Measurements from ENCODE around the gene ROR2. TPM values are rescaled to one million over a fixed set of nuclear protein-coding genes. Genes with fewer than 3 reads are reported as not detected.

Gene ROR2
- total RNA-seq, 1 donor from 2014 or later = 0.87 TPM

DNA sequence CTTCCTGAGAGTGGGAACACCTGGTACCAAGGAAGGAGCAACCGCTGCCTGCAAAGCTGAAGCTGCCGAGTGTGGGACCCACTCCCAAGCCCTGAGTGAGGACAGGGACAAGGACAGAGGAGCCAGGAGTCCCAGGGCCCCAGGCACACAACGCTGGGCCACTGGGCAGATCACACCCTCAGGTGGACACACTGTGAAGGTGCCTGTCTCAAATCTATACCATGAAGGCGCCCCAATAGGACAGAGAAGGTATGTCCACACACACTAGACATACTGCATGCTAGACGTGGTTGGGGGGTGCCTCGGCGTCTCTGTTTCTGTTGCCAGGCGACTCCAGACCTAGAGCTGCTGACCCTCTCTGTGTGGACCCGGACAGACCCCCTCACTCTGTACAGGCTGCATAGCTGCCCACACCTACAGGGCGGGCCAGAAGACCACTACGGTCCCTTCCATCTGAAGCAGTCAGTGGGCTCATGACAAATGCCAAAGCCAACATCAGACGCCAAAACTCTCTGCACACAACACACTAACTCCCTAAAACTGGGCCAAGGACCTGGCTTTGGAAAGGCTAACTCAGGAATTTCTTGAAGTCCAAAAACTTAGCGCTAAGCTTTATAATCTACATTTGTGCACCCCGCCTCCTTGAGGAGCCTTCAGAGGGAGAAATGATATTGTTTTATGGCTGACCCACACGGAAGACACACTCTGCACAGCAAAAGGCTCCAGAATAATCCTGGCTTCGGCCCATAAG lies 60.7 kb downstream of the ROR2 start:
- ATAC-seq (no peak), DNase-seq (no peak)
- intact Hi-C loops (cut with micrococcal nuclease) = no loop called here

DNA sequence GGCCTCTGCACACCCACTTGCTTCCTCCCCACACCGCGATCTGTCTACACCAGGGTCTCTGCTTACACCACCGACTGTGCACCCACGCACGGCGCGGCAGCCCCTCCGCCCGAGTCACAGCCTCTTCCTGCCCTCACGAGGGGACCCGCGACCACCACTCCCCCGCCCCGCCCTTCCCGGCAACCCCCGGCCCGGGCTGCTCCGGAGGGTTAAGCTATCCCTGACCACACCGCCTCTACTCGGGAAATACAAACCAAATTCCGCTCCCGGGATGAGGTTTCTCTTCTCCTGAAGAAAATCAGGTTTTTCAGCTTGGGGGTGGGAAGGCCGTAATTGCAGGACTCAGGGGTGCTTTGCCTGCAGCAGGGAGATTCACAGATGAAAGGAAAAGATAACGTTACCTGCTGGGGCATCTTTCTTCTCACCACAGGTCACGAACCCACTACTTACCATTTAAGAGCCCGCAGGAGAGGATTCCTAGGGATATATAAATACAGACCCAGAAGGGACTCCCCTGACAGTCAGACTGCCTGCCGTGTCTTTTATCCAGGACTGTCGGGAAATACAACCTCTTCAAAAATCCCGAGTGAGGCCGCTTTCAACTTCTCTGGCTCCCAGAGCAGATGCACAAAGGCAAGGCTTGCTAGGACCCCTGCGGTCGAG lies 63.5 kb downstream of the ROR2 start:
- DNase-seq = no peak
- ATAC-seq = no peak
- intact Hi-C loops (cut with micrococcal nuclease) = no loop called here

DNA sequence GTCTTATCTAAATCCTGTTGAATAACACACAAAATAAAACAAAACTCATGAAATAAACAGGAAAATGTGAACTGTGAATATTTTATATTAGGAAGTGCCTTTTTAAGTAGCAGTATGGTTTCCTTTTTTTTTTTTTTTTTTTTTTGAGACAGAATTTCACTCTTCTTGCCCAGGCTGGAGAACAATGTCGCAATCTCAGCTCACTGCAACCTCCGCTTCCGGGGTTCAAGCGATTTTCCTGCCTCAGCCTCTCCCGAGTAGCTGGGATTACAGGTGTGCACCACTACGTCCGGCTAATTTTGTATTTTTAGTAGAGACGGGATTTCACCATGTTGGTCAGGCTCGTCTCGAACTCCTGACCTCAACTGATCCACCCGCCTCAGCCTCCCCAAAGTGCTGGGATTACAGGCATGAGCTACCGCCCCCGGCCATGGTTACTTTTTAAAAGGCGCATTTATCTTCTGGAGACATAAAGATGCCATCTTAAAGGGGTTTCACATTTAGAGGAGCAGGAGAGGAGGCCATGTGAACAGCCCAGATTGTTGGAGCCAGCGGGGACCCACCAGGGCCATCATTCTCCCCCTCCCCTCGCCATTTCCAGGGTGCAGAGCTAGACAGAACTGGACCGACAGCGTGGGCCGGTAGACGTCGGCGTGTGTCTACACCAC lies 64.1 kb downstream of the ROR2 start:
- DNase-seq = no peak
- ATAC-seq = no peak
- intact Hi-C loops (cut with micrococcal nuclease) = no loop called here

DNA sequence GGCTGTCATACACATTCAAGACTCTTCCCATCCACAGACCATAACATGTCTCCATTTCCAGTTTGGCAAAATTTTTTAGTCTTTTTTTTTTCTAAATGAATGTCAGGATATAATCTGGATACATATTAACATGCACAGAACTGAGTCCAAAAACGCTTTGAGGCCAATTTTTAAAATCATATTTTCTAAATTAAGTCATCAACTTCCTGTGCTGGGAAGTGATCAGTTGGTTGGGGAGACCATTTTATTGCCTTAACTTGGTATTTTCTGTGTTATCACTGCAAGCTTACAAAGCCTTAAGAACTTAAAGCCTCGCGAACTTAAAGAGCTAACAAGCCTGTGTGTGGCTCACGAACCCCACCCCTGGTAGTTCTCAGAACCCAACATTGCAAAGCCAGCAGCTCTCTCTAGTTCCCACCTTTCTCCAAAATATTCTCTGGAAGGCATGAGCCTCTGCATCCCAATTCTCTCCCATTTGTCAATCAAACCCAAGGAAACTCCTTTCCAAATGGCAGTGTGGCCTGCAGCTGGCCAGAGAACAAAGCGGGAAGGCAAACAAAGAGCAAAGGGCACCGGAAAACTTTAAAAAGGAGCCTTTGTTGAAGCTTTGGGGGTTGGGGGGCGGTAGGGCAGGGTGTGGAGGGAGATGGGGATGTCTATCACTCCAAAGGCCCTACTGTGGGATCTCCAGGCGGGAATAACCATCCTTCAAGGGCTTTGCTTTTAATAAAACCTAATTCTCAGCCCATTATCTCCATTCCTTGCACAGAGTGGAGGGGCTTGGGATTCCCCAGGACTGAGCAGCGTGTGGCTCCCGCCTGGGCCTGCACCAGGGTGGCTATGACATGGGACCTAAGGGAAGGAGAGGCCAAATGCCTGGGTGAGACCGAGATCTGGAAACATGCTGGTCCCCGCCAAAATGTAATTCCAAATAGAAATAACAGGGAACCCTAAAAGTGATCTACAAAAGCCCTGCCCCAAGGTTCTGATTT lies 65.0 kb downstream of the ROR2 start:
- intact Hi-C loops (cut with micrococcal nuclease) = no loop called here
- no peak for ATAC-seq
- no peak for DNase-seq

DNA sequence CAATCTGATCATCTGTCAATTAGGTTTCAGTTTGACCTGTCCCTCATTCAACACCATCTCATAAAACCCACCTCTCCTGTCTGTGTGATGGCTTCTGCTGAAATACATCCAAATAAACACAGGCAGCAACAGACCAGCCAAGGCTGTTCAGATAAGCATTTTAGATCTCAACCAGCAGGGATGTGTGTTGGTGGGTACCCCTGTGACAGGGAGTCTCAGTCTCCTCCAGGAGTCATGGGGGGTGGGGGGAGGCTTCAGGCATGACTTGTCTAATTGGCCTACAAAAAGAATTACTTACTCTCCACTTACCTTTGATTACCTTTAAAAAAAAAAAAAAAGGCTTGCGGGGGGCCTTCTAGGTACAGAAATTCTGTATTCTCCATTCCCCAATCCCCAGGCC lies 65.9 kb downstream of the ROR2 start:
- intact Hi-C loops (cut with micrococcal nuclease) = no loop called here
- DNase-seq (no peak), ATAC-seq (no peak)

DNA sequence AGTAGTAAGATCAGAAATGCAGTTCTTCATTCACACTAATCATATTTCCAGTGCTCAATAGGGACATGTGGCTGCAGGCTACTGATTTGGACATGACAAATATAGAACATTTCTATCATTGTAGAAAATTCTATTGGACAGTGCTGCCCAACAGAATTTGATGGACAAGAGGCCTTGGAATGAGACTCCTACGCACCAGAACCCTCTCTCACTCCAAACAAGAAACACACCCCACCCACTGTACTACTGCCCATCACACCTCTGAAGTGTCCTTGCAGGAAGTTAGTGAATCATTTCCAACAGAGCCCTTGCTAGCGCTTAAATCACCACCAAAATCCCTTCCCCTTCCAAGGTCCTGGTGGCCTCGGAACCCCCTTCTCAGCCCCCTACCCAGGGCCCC lies 66.5 kb downstream of the ROR2 start:
- no peak for DNase-seq
- no peak for ATAC-seq
- intact Hi-C loops (cut with micrococcal nuclease) = no loop called here

DNA sequence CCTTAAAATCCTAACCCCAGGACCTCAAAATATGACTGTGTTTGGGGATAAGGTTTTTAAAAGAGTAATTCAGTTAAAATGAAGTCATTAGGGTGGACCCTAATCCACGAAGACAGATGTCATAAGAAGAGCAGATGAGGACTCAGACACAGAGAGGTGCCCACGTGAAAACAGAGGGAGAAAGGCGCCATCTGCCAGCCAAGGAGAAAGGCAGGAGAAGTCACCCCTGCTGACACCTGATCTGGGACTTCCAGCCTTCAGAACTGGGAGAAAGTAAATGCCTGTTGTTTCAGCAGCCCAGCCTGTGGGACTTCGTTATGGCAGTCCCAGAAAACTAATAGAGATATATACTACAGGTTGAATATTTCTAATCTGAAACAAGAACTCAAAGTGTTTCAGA lies 67.4 kb downstream of the ROR2 start:
- DNase-seq (no peak), ATAC-seq (no peak)
- intact Hi-C loops (cut with micrococcal nuclease) = no loop called here

DNA sequence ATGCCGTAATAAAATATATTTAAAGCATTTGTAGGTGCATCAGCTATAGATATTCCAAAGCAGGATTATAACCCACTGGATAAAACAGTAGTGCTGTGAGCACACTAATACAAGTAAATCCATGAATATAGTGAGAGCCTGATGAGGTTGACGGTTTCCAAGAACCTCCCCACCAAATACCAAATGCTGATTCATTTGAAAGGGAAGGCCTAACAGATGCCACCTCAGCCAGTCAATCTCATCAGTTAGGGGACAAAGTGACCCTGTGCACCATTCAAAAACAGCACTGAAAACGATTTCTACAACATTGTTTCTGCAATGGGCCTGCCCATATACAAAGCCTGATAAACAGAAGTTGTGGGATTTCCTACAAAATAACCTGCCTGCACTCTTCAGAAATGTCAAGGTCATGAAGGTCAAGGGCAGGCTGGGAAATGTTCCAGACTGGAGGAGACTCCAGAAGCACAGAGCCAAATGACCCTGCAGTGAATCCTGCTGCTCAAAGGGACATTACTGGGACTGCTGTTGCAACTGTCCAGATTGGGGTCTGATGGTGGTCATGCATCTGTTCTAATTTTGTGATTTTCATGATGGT lies 69.6 kb downstream of the ROR2 start:
- intact Hi-C loops (cut with micrococcal nuclease) = no loop called here
- ATAC-seq (peak; percentile 34), DNase-seq (no peak)

DNA sequence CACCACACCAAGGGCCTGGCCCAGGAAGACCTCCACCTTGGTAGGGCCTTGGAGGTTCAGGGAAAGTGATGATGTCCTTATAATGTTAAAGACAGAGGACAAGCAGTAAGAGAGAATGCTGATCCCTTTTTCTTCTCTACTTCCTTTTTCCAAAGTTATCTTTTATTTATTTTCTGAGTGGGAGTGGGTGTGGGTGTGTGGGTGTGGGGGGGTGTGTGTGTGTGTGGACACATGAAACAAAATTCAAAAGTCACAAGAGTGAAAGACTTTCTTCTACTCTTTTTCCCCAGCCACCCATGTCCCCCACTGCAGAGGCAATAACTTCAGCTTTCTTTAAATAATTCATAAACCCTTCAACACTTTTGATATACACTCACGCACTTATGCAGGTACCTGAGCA lies 70.8 kb downstream of the ROR2 start:
- DNase-seq (no peak), ATAC-seq (no peak)
- intact Hi-C loops (cut with micrococcal nuclease) = no loop called here

DNA sequence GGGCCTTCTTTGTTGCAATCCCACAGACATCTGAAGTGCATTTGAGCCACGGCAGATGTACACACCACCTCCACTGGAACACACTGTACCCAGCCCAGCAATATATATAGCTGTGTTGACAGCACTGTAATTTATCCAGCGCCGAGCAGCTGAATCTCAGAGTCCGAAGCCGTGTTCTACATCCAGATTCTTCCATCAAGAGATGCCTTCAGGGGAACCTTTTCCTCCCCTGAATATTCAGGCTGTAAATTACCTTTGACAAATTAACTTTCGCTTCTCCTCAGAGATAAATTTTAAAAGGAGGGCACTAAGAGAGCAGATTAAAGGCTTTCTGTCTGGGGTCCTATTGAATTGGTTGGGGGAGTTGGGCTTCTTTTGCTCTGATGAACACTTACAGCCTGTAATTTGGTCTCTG lies 76.4 kb downstream of the ROR2 start:
- ATAC-seq (peak; percentile 98), DNase-seq (no peak)
- intact Hi-C loops (cut with micrococcal nuclease) = no loop called here

DNA sequence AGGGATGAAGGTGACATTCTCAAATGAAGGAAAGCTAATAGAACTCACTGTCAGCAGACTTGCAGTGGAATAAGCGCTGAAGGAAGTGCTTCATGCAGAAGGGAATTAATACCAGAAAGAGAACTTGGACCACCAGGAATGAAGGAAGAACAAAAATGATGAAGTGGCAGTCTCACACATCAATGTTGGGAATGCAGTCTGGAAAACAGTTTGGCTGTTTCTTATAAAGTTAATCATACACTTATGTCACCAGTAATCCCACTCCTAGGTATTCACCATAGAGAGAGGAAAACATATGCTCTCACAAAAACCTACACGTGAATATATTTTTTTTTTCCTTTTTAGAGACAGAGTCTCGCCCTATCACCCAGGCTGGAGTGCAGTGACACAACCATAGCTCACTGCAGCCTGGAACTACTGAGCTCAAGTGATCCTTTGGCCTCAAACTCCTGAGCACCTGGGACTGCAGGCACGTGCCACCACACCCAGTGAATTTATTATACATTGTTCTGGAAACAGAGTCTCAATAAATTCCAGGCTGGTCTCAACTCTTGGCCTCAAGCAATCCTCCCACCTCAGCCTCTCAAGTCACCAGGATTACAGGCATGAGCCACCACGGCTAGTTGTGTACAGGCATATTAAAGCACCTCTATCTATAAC lies 81.2 kb downstream of the ROR2 start:
- ATAC-seq (no peak), DNase-seq (no peak)
- intact Hi-C loops (cut with micrococcal nuclease) = no loop called here

DNA sequence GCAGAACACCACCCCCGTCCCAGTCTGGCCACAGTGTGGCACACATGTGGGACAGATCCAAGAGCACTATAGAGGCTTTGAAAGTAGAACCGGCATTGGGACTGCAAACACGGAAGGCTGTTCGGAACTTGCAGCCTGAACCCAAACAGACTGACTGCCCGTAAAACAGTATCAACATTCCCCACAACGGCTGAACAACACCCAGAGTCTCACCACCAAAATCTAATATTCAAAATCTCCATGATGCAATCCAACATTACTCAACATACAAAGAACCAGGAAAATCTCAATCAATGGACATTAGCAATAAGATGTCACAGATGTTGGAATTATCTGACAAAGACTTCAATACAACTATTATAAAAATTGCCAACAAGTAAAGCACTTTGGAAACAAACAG lies 82.3 kb downstream of the ROR2 start:
- ATAC-seq = no peak
- DNase-seq = no peak
- intact Hi-C loops (cut with micrococcal nuclease) = no loop called here

DNA sequence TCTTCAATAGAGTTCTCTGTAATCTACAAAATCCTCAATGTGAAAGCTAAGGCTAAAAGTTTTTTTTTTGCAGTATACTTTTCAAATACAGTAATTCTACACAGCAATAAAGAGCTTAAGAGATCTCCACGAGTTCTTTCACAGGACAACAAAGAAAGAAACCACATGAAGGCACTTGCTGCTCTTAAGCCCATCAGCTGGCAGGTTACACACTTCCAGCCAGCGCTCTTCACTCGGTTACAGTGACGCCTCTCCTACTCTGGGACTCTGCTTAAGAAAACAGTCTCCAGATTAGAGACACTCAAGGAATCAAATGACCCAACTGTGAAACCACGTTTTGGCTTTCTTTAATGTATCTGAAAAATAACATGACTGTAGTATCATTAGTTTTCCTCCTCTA lies 85.0 kb downstream of the ROR2 start:
- intact Hi-C loops (cut with micrococcal nuclease) = no loop called here
- DNase-seq = no peak
- ATAC-seq = no peak

DNA sequence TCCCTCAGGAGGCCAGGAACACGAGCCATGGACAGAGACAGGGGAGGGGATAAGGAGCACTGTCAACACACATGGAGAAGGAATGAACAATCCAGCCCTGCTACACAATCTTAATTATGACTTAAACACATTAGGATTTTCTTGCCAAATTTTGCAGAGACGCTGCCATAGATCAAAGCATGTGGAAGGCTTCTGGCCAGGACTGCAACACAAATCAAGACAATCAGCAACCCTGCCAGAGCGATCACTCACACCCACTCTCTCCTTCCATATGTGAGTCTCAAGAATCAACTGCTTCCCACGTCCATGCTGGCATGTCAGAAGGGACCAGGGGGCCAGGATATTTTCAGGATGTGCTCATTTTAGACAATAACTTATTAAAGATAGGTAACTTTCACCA lies 85.6 kb downstream of the ROR2 start:
- no peak for DNase-seq
- intact Hi-C loops (cut with micrococcal nuclease) = no loop called here
- no peak for ATAC-seq

DNA sequence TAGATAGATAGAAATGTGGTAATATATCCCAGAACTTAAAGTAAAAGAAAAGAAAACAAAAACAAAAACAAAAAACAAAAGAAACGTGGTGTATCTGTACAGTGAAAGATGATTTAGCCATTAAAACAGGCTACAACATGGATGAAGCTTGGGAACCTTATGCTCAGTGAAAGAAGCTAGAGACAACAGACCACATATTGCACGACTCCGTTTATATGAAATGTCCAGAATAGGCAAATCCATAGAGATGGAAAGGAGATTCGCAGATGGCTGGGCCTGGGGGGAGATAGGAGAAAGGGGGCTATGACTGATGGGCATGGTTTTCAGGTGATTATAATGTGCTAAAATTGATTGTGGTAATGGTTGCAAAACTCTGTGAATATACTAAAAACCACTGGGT lies 86.6 kb downstream of the ROR2 start:
- intact Hi-C loops (cut with micrococcal nuclease) = no loop called here
- DNase-seq = no peak
- no peak for ATAC-seq

DNA sequence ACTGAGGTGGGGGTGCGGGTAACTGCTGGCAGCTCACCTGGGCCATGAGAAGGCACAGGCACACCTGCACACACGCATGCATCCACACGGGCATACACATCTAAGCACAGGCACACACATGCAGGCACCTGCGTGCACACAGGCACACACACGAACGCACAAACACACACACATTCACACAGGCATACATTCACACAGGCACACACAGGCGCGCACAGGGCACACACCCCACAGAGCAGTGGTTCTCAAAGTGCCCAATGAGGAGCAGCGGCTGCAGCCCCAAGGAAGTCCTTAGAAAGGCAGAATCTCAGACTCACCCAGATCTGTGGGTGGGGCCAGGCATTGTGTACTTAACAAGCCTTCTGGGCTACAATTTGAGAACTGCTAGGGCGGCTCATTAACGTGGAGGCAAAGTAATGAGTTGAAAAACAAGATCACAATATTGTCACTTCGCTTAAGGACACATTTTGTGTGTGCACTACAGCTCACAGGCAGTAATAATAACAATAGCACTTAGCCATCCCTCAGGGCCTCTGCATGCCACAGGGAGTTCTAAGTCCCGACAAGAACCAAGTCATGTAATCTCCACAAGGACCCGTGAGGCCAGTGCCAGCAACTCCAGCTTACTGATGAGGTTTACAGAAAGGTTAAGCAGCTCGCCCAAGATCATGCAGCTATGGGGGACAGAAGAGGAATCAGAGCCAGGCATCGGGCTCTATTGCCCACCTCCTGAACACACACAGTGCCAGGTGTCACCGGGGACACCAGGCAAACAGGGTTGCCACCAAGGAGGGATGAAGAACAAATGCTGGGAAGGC lies 91.6 kb downstream of the ROR2 start:
- no peak for ATAC-seq
- intact Hi-C loops (cut with micrococcal nuclease) = no loop called here
- DNase-seq = no peak

DNA sequence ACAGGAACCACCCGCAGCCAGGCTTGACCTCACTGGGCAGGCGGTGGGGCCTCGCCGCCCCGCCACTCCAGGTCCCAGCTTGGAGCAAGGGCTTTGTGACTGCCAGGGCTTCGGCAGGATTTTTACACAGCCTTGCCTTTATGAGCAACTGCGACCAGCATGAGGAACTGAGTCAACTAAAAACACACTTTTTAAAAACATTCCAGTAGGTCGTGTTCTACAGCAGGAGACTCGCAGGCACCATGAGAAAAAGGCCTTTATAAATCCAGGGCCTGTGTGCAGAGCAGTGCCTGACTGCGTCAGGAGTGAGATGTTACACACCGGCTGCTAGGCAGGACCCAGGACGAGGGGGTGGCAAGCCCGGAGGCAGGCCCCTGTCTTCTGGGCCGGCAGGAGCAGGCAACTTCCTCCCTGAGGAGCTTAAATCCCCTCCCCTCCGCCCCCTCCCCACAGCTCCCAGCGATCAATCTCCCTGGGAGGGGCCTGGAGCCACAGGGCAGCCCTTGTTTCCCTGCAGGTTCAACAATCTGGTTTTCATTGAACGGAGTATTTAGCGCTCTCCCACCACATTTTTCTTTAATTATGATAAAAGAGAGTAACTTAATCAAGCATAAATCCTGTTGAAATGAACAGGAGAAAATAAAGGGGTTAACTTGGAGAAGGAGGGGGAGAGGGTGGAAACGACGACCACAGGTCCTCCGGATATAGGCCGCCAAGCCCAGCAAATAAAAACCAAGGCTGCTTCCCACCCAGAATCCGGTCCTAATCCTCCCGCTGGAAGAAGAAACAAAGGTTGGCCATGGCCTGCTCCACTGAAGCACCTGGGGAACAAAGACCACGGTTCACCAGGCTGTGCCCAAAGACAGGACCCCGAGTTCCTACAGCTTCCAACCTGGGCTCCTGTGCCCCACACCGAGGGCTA lies 92.5 kb downstream of the ROR2 start:
- intact Hi-C loops (cut with micrococcal nuclease) = no loop called here
- ATAC-seq = no peak
- DNase-seq = no peak
